Thoracic aorta (tissue), 2 donors: ENCODE measurements around the gene PIGR. TPM values are rescaled to one million over a fixed set of nuclear protein-coding genes. Genes with fewer than 3 reads are reported as not detected.

ENCODE experiments used
- ATAC-seq: fragments of 150-250 bp; one replicate; pipeline ENCODE4 v1.8.0; 2017; ENCODE audit warnings: low read depth; ENCODE audit not compliant: insufficient number of reproducible peaks, low FRiP score
- DNase-seq: peaks from one replicate; pipeline ENCODE4 v3.0.0-alpha.2; 2020; ENCODE audit warnings: low spot score
- H3K27ac ChIP-seq, 2 donors: fragments of 200-600 bp; sonication (generic); 1 replicate in 1 of 2; 2 replicates in 1 of 2; pipeline ENCODE4 v1.5.1; 2016; ENCODE audit warnings: mild to moderate bottlenecking in 2 of 2, moderate library complexity in 2 of 2
- H3K27me3 ChIP-seq: fragments of 200-600 bp; sonication (generic); replicated peaks from 2 replicates; pipeline ENCODE4 v1.6.0; 2016; ENCODE audit warnings: mild to moderate bottlenecking; ENCODE audit not compliant: insufficient read depth
- H3K36me3 ChIP-seq: fragments of 200-600 bp; sonication (generic); one replicate; pipeline ENCODE4 v1.5.1; 2016
- H3K4me1 ChIP-seq, 2 donors: fragments of 200-600 bp; sonication (generic); 1 replicate in 1 of 2; 2 replicates in 1 of 2; pipeline versions ENCODE4 v1.5.1 to v1.6.0; 2016; ENCODE audit warnings: low read depth in 2 of 2, mild to moderate bottlenecking in 1 of 2; ENCODE audit not compliant: control insufficient read depth in 1 of 2
- H3K4me3 ChIP-seq: fragments of 200-600 bp; sonication (generic); 2 replicates; pipeline ENCODE4 v1.5.1; 2016; ENCODE audit warnings: mild to moderate bottlenecking
- H3K9me3 ChIP-seq: fragments of 200-600 bp; sonication (generic); 2 replicates; pipeline ENCODE4 v1.5.1; 2016
- CTCF ChIP-seq: fragments of 200-600 bp; sonication (generic); IDR thresholded peaks from one replicate; pipeline ENCODE4 v1.5.1; 2019; ENCODE audit warnings: antibody characterized with exemption
- total RNA-seq, 2 donors: library from RNA; depleted of rRNA; stranded (reverse); fragments of >200 nt; gene quantifications; one replicate each; pipeline versions ENCODE4 v1.1.0 to v1.2.3, GENCODE V29; 2016

The PIGR gene
- total RNA-seq, 2 donors from 2014 or later = 7.7 TPM; not detected in 1

- peak; percentile 27 for TF ChIP-seq CTCF
- H3K27ac ChIP-seq = no peak overlapping the region
- H3K4me1 ChIP-seq = no peaks in the 10 kb centered on the region
- ATAC-seq (no peak), DNase-seq (no peak)
- H3K27me3 ChIP-seq = no peaks in the 10 kb centered on the region
- H3K9me3 ChIP-seq = no peaks in the 10 kb centered on the region
- no peak overlapping the region for H3K4me3 ChIP-seq
- no peaks in the 10 kb centered on the region for H3K36me3 ChIP-seq
These were observed 10.7 kb downstream of the PIGR start for GRCh38 chr1:206935491-206936067.

- no peak for DNase-seq
- Histone ChIP-seq H3K4me1 (no peaks in the 10 kb centered on the region), H3K27ac (no peak overlapping the region), H3K27me3 (no peaks in the 10 kb centered on the region), H3K4me3 (no peak overlapping the region), H3K9me3 (no peaks in the 10 kb centered on the region), H3K36me3 (no peaks in the 10 kb centered on the region)
- no peak for ATAC-seq
- TF ChIP-seq CTCF = peak; percentile 10
These were observed 12.8 kb downstream of the PIGR start for GRCh38 chr1:206933333-206933945.

GRCh38 chr1:206932177-206932576 is 14.1 kb downstream of the PIGR start:
- no peak overlapping the region for H3K27ac ChIP-seq
- H3K4me3 ChIP-seq = no peak overlapping the region
- H3K9me3 ChIP-seq = no peaks in the 10 kb centered on the region
- TF ChIP-seq CTCF = no peak
- no peaks in the 10 kb centered on the region for H3K4me1 ChIP-seq
- no peak for DNase-seq
- ATAC-seq = no peak
- H3K27me3 ChIP-seq = no peaks in the 10 kb centered on the region
- no peaks in the 10 kb centered on the region for H3K36me3 ChIP-seq

GRCh38 chr1:206931709-206932108 is 14.6 kb downstream of the PIGR start:
- no peaks in the 10 kb centered on the region for H3K36me3 ChIP-seq
- no peak for TF ChIP-seq CTCF
- DNase-seq (no peak), ATAC-seq (no peak)
- no peak overlapping the region for H3K4me3 ChIP-seq
- H3K9me3 ChIP-seq = no peaks in the 10 kb centered on the region
- no peaks in the 10 kb centered on the region for H3K27me3 ChIP-seq
- no peak overlapping the region for H3K27ac ChIP-seq
- no peaks in the 10 kb centered on the region for H3K4me1 ChIP-seq

GRCh38 chr1:206930210-206930798 is 16.0 kb downstream of the PIGR start:
- TF ChIP-seq CTCF = no peak
- Histone ChIP-seq H3K9me3 (no peaks in the 10 kb centered on the region), H3K36me3 (no peaks in the 10 kb centered on the region), H3K4me3 (no peak overlapping the region), H3K27me3 (no peaks in the 10 kb centered on the region), H3K4me1 (no peaks in the 10 kb centered on the region), H3K27ac (no peak overlapping the region)
- no peak for ATAC-seq
- no peak for DNase-seq
